Stimulated activated CD8-positive, alpha-beta memory T cell treated with anti-CD3 and anti-CD28 coated beads, Interleukin-2, amount 100 ng/mL, for 48 hours (primary cell): ENCODE results near the gene TRIM3.

Experiments
- DNase-seq, 2 donors: peaks; one replicate each; pipeline ENCODE4 v3.0.0-alpha.2; 2020; ENCODE audit warnings: low read depth in 2 of 2

The TRIM3 gene

GRCh38 chr11:6401464-6401863 is 72.3 kb downstream of the TRIM3 start:
- no peak for DNase-seq

GRCh38 chr11:6400431-6401345 is 73.1 kb downstream of the TRIM3 start:
- DNase-seq = no peak
